Tibial nerve (tissue), 4 donors: ENCODE measurements around the gene FBXW8. TPM values are rescaled to one million over a fixed set of nuclear protein-coding genes. Genes with fewer than 3 reads are reported as not detected.

Source experiments
- DNase-seq, 2 donors: peaks; one replicate each; pipeline ENCODE4 v3.0.0-alpha.2; 2019; ENCODE audit warnings: low spot score in 2 of 2
- H3K27ac ChIP-seq, 4 donors: fragments of 200-600 bp; sonication (generic) in 3 of 4; one replicate each; pipeline ENCODE4 v1.5.1; 2017 to 2019; ENCODE audit warnings: mild to moderate bottlenecking in 1 of 4
- H3K27me3 ChIP-seq, 2 donors: fragments of 200-600 bp; sonication (generic) in 1 of 2; one replicate each; pipeline versions ENCODE4 v1.5.1 to v1.6.0; 2017 to 2019
- H3K36me3 ChIP-seq, 3 donors: fragments of 200-600 bp; sonication (generic); one replicate each; pipeline ENCODE4 v1.5.1; 2018 to 2019
- H3K4me1 ChIP-seq, 4 donors: fragments of 200-600 bp; sonication (generic) in 3 of 4; one replicate each; pipeline ENCODE4 v1.5.1; 2017 to 2019
- H3K4me3 ChIP-seq, 4 donors: fragments of 200-600 bp; sonication (generic) in 3 of 4; one replicate each; pipeline ENCODE4 v1.5.1; 2017 to 2019; ENCODE audit warnings: mild to moderate bottlenecking in 1 of 4, moderate library complexity in 1 of 4
- H3K9me3 ChIP-seq, 4 donors: fragments of 200-600 bp; sonication (generic) in 3 of 4; one replicate each; pipeline ENCODE4 v1.5.1; 2017 to 2019
- EP300 ChIP-seq, 2 donors: sonication (generic); formaldehyde crosslinking; IDR thresholded peaks; one replicate each; pipeline ENCODE4 v1.6.1; 2017; ENCODE audit warnings: antibody characterized with exemption in 2 of 2, mild to moderate bottlenecking in 1 of 2
- POLR2A ChIP-seq, 2 donors: fragments of 450-650 bp; IDR thresholded peaks; one replicate each; pipeline ENCODE4 v1.6.1; 2017; ENCODE audit warnings: antibody characterized with exemption in 2 of 2, mild to moderate bottlenecking in 2 of 2, moderate library complexity in 2 of 2
- WGBS, 2 donors: methylation state at CpG; one replicate each; pipeline ENCODE4 v1.1.5; 2018; 5-methylcytosine and 5-hydroxymethylcytosine counted together
- total RNA-seq, 4 donors: library from RNA; depleted of rRNA; stranded (reverse); fragments of >200 nt; gene quantifications; one replicate each; pipeline ENCODE4 v1.1.0, GENCODE V29; 2016
- TF ChIP-seq, protein P1 (sequence below), 5 experiments: fragments of 200-600 bp in 3 of 5; fragments of 450-650 bp in 2 of 5; sonication (generic) in 3 of 5; IDR thresholded peaks; one replicate each; pipeline ENCODE4 v1.5.1; 2016 to 2019; ENCODE audit warnings: antibody characterized with exemption in 5 of 5, mild to moderate bottlenecking in 3 of 5, moderate library complexity in 2 of 5

Gene FBXW8
- total RNA-seq, 4 donors from 2014 or later, result 26.7 to 38.4 (median 29.0) TPM

- Histone ChIP-seq H3K4me1 (no peaks in the 10 kb centered on the region), H3K36me3 (no peaks in the 10 kb centered on the region), H3K27ac (no peak overlapping the region), H3K4me3 (no peak overlapping the region), H3K27me3 (peaks cover 0 to 35% of the 10 kb centered on the region in 2 donors), H3K9me3 (no peaks in the 10 kb centered on the region)
- 88 to 89% methylated on average over 2 of the region's 2 CpGs for WGBS, 2 donors
- no peak for TF ChIP-seq POLR2A (IDR thresholded peaks at IDR 0.05)
- TF ChIP-seq, protein P1, sequence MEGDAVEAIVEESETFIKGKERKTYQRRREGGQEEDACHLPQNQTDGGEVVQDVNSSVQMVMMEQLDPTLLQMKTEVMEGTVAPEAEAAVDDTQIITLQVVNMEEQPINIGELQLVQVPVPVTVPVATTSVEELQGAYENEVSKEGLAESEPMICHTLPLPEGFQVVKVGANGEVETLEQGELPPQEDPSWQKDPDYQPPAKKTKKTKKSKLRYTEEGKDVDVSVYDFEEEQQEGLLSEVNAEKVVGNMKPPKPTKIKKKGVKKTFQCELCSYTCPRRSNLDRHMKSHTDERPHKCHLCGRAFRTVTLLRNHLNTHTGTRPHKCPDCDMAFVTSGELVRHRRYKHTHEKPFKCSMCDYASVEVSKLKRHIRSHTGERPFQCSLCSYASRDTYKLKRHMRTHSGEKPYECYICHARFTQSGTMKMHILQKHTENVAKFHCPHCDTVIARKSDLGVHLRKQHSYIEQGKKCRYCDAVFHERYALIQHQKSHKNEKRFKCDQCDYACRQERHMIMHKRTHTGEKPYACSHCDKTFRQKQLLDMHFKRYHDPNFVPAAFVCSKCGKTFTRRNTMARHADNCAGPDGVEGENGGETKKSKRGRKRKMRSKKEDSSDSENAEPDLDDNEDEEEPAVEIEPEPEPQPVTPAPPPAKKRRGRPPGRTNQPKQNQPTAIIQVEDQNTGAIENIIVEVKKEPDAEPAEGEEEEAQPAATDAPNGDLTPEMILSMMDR (IDR thresholded peaks at IDR 0.05), result no peak
- no peak for TF ChIP-seq EP300 (IDR thresholded peaks at IDR 0.05)
- no peak for DNase-seq
These were observed 9.1 kb upstream of the FBXW8 start for GRCh38 chr12:116901612-116902011.

DNA sequence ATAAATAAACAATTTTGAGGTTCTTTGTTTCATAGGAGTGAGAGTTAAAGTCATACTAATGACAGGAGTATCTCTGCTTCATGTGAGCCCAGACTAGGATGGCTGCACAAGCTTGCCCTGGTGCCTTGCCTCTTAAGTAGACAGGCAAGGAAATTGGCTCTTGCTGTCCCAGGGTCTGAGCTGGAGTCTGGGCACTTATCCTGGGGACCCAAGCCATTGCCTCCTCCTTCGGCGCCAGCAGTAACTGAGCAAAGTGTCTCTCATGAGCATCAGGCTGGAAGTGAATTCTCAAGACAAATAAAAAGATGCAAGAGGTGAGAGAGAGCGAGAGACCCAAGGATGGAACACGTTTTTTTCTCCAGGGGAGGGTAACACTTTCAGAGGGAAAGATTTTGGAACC is 6.9 kb upstream of the FBXW8 start:
- Histone ChIP-seq H3K9me3 (no peaks in the 10 kb centered on the region), H3K36me3 (no peaks in the 10 kb centered on the region), H3K4me1 (no peaks in the 10 kb centered on the region), H3K27me3 (peaks cover 0 to 30% of the 10 kb centered on the region in 2 donors), H3K27ac (no peak overlapping the region), H3K4me3 (no peak overlapping the region)
- no peak for TF ChIP-seq EP300 (IDR thresholded peaks at IDR 0.05)
- no peak for TF ChIP-seq POLR2A (IDR thresholded peaks at IDR 0.05)
- TF ChIP-seq, protein P1 (IDR thresholded peaks at IDR 0.05), result no peak
- 74% methylated on average over 4 of the region's 4 CpGs for WGBS, 2 donors
- DNase-seq, result no peak

DNA sequence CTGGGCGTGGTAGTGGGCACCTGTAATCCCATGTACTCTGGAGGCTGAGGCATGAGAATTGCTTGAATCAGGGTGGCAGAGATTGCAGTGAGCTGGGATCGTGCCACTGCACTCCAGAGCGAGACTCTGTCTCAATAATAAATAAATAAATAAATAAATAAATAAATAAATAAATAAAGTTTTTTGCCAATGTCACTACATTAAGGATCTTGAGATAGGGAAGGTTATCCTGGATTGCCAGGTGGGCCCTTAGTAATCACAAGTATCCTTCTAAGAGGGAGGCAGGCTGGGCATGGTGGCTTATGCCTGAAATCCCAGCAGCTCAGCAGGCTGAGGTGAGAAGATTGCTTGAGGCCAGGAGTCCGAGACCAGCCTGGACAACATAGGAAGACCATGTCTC is 4.5 kb upstream of the FBXW8 start:
- peaks cover 0 to 15% of the 10 kb centered on the region in 2 donors for H3K27me3 ChIP-seq
- 76 to 87% methylated on average over 4 of the region's 4 CpGs for WGBS, 2 donors
- H3K4me1 ChIP-seq, result no peaks in the 10 kb centered on the region
- no peak overlapping the region for H3K27ac ChIP-seq
- DNase-seq, result no peak
- H3K4me3 ChIP-seq, result no peak overlapping the region
- TF ChIP-seq POLR2A (IDR thresholded peaks at IDR 0.05), result no peak
- no peak for TF ChIP-seq EP300 (IDR thresholded peaks at IDR 0.05)
- TF ChIP-seq, protein P1 (IDR thresholded peaks at IDR 0.05), result no peak
- no peaks in the 10 kb centered on the region for H3K36me3 ChIP-seq
- no peaks in the 10 kb centered on the region for H3K9me3 ChIP-seq

DNA sequence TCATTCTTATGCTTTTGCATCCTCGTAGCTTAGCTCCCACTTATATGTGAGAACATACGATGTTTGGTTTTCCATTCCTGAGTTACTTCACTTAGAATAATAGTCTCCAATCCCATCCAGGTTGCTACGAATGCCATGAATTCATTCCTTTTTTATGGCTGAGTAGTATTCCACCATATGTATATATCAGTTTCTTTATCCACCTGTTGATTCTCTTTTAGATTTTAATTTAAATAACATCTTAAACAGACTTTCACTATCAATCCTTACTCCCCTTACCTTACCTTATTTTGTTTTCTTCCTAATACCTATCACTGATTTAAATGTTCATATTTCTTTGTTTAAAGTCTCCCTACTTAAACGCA is 488 bp upstream of the FBXW8 start:
- peaks cover 0 to 18% (median 7%) of the 10 kb centered on the region in 4 donors for H3K4me1 ChIP-seq
- TF ChIP-seq, protein P1 (IDR thresholded peaks at IDR 0.05), result no peak
- no peak for TF ChIP-seq POLR2A (IDR thresholded peaks at IDR 0.05)
- WGBS, 2 donors, result 64 to 66% methylated on average over 4 of the region's 4 CpGs
- no peak overlapping the region for H3K27ac ChIP-seq
- peak overlapping the region in 3 of 4 donors; percentile 77 to 99 (median 78) for H3K4me3 ChIP-seq
- H3K36me3 ChIP-seq, result peaks cover 0 to 2% (median 0%) of the 10 kb centered on the region in 3 donors
- H3K9me3 ChIP-seq, result no peaks in the 10 kb centered on the region
- no peak for DNase-seq
- peaks cover 0 to 6% of the 10 kb centered on the region in 2 donors for H3K27me3 ChIP-seq

DNA sequence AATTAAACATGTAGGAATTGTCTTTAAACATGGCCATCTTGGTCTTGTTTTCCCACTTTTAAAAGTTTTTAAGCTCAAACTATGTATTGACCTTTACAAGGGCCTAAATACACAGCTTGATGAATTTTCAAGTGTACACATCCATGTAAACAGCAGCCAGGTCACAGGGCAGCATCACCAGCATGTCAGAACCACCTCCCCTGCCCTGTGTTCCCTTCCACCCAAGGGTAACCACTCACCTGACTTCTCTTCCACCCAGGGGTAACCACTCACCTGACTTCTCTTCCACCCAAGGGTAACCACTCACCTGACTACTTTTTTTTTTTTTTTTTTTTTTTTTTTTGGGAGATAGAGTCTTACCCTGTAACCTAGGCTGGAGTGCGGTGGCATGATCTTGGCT is 4.6 kb downstream of the FBXW8 start:
- Histone ChIP-seq H3K36me3 (peaks cover 0 to 3% (median 0%) of the 10 kb centered on the region in 3 donors), H3K27me3 (no peaks in the 10 kb centered on the region), H3K4me3 (no peak overlapping the region), H3K27ac (no peak overlapping the region), H3K9me3 (no peaks in the 10 kb centered on the region), H3K4me1 (peaks cover 0 to 33% (median 7%) of the 10 kb centered on the region in 4 donors)
- DNase-seq, result no peak
- 100% methylated on average over 1 of the region's 1 CpG for WGBS, 2 donors
- TF ChIP-seq EP300 (IDR thresholded peaks at IDR 0.05) (no peak), POLR2A (IDR thresholded peaks at IDR 0.05) (no peak)
- TF ChIP-seq, protein P1 (IDR thresholded peaks at IDR 0.05), result no peak
